ENCODE results near the gene SNX1. TPM values are rescaled to one million over a fixed set of nuclear protein-coding genes. Genes with fewer than 3 reads are reported as not detected.

The SNX1 gene
- total RNA-seq, 4 donors from 2014 or later = 112 to 125 (median 118) TPM

- no peak for TF ChIP-seq CTCF (IDR thresholded peaks at IDR 0.05; ENCODE audit: low read depth)
These were observed 16.4 kb downstream of the SNX1 start for GRCh38 chr15:64112073-64112772.

GRCh38 chr15:64112904-64113303 lies 17.1 kb downstream of the SNX1 start:
- TF ChIP-seq CTCF (IDR thresholded peaks at IDR 0.05; ENCODE audit: low read depth) = no peak

- TF ChIP-seq CTCF (IDR thresholded peaks at IDR 0.05; ENCODE audit: low read depth) = no peak
These were observed 22.1 kb downstream of the SNX1 start for GRCh38 chr15:64117759-64118487.

GRCh38 chr15:64121614-64122013 lies 25.8 kb downstream of the SNX1 start:
- TF ChIP-seq CTCF (IDR thresholded peaks at IDR 0.05; ENCODE audit: low read depth) = no peak

- no peak for TF ChIP-seq CTCF (IDR thresholded peaks at IDR 0.05; ENCODE audit: low read depth)
These were observed 26.7 kb downstream of the SNX1 start for GRCh38 chr15:64122444-64122843.

GRCh38 chr15:64122936-64123351 lies 27.2 kb downstream of the SNX1 start:
- TF ChIP-seq CTCF (IDR thresholded peaks at IDR 0.05; ENCODE audit: low read depth) = no peak

- no peak for TF ChIP-seq CTCF (IDR thresholded peaks at IDR 0.05; ENCODE audit: low read depth)
These were observed 30.2 kb downstream of the SNX1 start for GRCh38 chr15:64125978-64126377.

All from subcutaneous adipose tissue (tissue), 4 donors.